ENCODE measurements around the gene NYAP1. TPM values are rescaled to one million over a fixed set of nuclear protein-coding genes. Genes with fewer than 3 reads are reported as not detected.

NYAP1 gene
- total RNA-seq, 4 donors from 2014 or later, result 0.39 to 2.1 (median 1.5) TPM

DNA sequence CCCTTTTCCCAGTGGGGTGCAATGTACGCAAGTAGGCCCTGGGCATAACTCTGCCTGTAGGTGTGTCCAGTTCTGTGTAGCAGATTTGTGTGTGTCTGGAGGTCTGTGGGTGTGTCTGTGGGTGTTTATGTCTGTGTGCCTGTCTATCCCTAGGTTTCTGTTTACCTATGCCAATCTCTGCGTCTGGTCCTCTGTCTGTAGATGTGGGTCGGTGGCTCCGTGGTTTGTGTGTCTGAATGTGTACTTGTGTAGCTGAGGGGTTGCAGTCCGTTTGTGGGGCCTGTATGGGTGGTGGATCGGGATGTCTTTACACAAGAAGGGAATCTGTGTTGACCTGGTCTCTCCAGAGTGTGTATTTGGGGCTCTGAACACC lies 932 bp downstream of the NYAP1 start:
- no peak for DNase-seq (ENCODE audit: low spot score in 2 of 2)
- 85 to 86% methylated on average over 6 of the region's 6 CpGs for WGBS, 2 donors
- intact Hi-C loops (cut with DNase I; ENCODE audit: low total_unique reads), result loop anchor here (5.0 kb wide), 1 partner anchor 203 kb away; no protein-coding TSS in a partner anchor
- TF ChIP-seq, protein P1, sequence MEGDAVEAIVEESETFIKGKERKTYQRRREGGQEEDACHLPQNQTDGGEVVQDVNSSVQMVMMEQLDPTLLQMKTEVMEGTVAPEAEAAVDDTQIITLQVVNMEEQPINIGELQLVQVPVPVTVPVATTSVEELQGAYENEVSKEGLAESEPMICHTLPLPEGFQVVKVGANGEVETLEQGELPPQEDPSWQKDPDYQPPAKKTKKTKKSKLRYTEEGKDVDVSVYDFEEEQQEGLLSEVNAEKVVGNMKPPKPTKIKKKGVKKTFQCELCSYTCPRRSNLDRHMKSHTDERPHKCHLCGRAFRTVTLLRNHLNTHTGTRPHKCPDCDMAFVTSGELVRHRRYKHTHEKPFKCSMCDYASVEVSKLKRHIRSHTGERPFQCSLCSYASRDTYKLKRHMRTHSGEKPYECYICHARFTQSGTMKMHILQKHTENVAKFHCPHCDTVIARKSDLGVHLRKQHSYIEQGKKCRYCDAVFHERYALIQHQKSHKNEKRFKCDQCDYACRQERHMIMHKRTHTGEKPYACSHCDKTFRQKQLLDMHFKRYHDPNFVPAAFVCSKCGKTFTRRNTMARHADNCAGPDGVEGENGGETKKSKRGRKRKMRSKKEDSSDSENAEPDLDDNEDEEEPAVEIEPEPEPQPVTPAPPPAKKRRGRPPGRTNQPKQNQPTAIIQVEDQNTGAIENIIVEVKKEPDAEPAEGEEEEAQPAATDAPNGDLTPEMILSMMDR (IDR thresholded peaks at IDR 0.05), result no peak
- TF ChIP-seq POLR2A (IDR thresholded peaks at IDR 0.05), result no peak
- no peak overlapping the region for H3K4me3 ChIP-seq (ENCODE audit: low read depth, poor library complexity, severe bottlenecking)

DNA sequence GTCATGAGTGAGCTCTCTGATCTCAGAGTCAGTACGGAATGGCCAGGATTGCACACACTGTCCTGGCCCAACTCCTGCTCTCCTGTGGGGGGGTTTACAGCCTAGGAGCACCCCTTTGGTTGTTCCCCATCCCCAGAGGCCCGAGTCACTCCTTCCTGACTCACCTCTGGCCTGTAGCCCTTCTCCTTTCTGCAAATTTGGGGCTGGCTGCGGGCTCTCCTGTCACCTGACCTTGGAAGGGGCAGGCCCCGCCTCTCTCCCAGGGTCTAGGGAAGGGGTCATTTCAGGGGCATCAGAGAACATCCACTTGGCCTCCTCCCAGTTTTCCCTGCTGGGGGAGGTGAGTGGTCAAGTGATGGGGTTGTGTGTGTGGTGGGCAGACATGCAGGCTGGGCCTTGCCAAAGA lies 1.7 kb downstream of the NYAP1 start:
- no peak for DNase-seq (ENCODE audit: low spot score in 2 of 2)
- intact Hi-C loops (cut with DNase I; ENCODE audit: low total_unique reads), result no loop called here
- H3K4me3 ChIP-seq (ENCODE audit: low read depth, poor library complexity, severe bottlenecking), result no peak overlapping the region
- no peak for TF ChIP-seq POLR2A (IDR thresholded peaks at IDR 0.05)
- TF ChIP-seq, protein P1 (IDR thresholded peaks at IDR 0.05), result no peak
- WGBS, 2 donors, result 79 to 83% methylated on average over 4 of the region's 4 CpGs

DNA sequence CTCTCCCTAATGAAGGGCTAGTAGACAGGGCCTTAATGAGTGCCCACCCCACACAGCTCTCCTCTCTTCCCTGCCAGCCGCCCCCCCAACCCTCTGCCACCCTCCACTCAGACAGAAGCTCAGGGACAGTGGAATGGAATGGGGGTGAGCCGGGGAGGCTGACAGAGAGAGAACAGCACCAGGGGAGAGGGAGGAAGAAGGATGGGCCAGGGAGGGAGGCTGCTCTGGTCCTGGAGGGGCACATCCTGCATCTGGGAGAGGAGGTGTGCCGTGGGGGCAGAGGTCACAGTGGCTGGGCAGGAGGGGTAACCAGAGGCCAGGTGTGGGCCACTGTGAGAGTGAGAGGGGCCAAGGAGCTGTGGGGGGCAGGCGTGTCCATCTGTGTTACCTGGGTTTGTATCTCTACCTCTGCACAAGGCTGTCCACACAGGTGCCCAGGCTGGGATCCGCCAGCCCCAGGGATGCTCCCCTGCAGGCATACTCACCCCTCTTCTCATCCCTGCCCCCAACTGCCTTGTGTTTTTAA lies 2.4 kb downstream of the NYAP1 start:
- H3K4me3 ChIP-seq (ENCODE audit: low read depth, poor library complexity, severe bottlenecking), result no peak overlapping the region
- TF ChIP-seq, protein P1 (IDR thresholded peaks at IDR 0.05), result no peak
- no peak for TF ChIP-seq POLR2A (IDR thresholded peaks at IDR 0.05)
- DNase-seq (ENCODE audit: low spot score in 2 of 2), result no peak
- intact Hi-C loops (cut with DNase I; ENCODE audit: low total_unique reads), result no loop called here
- 87 to 92% methylated on average over 5 of the region's 5 CpGs for WGBS, 2 donors

DNA sequence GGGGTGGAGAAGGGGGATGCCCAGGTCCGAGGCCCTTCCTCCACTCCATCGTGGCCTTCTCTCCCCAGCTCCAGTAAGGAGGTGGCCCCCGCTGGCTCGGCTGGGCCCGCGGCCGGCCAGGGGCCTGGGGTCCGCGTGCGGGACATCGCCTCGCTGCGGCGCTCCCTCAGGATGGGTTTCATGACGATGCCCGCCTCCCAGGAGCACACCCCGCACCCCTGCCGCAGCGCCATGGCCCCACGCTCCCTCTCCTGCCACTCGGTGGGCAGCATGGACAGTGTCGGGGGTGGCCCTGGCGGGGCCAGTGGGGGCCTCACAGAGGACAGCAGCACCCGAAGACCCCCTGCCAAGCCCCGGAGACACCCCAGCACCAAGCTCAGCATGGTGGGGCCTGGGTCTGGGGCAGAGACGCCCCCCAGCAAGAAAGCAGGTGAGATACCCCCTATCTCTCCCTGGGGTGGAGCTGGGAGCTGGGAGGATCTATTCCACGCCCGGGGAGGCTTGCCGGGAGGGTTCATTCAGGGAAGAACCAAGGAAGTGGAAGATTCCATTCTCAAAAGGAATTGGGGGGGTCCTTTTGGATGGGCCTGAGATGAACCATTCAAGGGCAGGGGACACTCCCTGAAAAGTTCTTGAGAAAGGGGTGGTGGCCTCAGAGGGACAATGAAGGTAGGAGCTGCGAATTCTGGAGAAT lies 3.2 kb downstream of the NYAP1 start:
- no peak for DNase-seq (ENCODE audit: low spot score in 2 of 2)
- TF ChIP-seq, protein P1 (IDR thresholded peaks at IDR 0.05), result no peak
- no peak for TF ChIP-seq POLR2A (IDR thresholded peaks at IDR 0.05)
- WGBS, 2 donors, result 79 to 84% methylated on average over 15 to 28 of the region's 30 CpGs
- no peak overlapping the region for H3K4me3 ChIP-seq (ENCODE audit: low read depth, poor library complexity, severe bottlenecking)
- intact Hi-C loops (cut with DNase I; ENCODE audit: low total_unique reads), result no loop called here

DNA sequence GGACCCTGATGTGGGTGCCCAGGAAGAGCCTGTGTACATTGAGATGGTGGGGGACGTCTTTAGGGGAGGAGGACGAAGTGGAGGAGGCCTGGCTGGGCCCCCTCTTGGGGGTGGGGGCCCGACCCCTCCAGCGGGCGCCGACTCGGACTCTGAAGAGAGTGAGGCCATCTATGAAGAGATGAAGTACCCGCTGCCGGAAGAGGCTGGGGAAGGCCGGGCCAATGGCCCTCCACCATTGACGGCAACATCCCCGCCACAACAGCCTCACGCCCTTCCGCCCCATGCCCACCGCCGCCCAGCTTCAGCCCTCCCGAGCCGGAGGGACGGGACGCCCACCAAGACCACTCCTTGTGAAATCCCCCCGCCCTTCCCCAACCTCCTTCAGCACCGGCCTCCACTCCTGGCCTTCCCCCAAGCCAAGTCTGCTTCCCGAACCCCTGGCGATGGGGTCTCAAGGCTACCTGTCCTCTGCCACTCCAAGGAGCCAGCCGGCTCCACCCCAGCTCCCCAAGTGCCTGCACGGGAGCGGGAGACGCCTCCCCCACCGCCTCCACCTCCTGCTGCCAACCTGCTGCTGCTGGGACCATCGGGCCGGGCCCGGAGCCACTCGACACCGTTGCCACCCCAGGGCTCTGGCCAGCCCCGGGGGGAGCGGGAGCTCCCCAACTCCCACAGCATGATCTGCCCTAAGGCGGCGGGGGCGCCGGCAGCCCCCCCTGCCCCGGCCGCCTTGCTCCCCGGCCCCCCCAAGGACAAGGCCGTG lies 4.8 kb downstream of the NYAP1 start:
- no peak for DNase-seq (ENCODE audit: low spot score in 2 of 2)
- intact Hi-C loops (cut with DNase I; ENCODE audit: low total_unique reads), result no loop called here
- no peak for TF ChIP-seq POLR2A (IDR thresholded peaks at IDR 0.05)
- TF ChIP-seq, protein P1 (IDR thresholded peaks at IDR 0.05), result no peak
- H3K4me3 ChIP-seq (ENCODE audit: low read depth, poor library complexity, severe bottlenecking), result no peak overlapping the region
- 94% methylated on average over 29 to 32 of the region's 44 CpGs for WGBS, 2 donors

Measured in lower leg skin (tissue), 4 donors.